Epidermal melanocyte (primary cell): ENCODE measurements around the gene LGALS7.
"Not testable (repeated sequence)": the region's sequence is repeated elsewhere in the genome, so short reads cannot be mapped to it uniquely, and the experiment has no call there.

Experiments
- DNase-seq: peaks from one replicate; pipeline ENCODE4 v3.0.0; 2011; ENCODE audit warnings: low spot score; ENCODE audit not compliant: insufficient read length

LGALS7 gene

DNA sequence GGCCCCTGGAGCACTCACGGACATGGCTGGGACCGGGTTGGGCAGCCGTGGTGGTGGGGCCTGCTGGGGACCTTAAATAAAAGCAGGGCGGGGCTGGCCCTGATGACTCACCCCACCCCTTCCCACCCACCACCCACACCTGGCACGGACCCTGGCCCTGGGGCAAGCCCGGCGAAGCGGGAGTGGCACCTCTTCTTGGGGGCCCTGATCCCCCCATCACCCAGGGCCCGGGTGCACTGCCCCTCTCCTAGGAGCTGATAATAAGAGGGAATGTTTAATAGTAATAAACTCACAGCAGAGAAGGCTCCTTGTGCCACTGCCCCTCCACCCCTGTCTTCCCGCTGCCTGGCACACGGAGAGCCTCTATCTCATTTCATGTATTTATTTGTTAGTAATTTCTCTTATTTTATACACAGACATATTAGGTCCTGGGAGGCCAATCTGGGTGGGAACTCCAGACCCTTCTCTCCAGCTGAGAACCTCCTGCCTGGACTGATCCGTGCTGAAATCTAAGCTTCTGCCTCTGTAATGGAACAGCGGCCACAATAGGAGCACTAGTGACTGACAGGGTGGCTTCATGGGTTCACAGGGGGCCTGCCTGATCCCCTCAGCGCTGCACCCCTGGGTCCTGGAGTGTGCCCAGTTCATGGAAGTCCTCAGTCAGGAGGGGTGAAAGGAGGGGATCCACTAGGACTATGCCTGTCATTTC lies at the start of gene LGALS7:
Gene LGALS7, minus strand, starts transcription at position 49 of the 709 bp plus-strand sequence. Its CDS starts 25 bp downstream, at position 24.
- no peak for DNase-seq

DNA sequence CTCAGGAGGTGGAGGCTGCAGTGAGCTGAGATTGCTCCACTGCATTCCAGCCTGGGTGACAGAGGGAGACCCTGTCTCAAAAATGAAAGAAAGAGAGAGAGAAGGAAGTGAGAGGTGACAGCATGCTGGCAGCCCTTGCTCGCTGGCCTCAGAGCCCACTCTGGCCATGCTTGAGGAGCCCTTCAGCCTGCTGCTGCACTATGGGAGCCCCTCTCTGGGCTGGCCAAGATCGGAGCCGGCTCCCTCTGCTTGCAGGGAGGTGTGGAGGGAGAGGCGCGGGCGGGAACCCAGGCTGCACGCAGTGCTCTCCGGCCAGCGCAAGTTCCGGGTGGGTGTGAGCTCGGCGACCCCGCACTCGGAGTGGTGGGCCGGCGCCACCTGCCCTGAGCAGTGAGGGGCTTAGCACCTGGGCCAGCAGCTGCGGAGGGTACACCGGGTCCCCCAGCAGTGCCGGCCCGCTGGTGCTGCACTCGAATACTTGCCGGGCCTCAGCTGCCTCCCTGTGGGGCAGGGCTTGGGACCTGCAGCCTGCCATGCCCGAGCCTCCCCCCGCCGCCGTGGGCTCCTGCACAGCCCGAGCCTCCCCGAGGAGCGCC lies 48.0 kb upstream of the LGALS7 start:
- not testable (repeated sequence) for DNase-seq

DNA sequence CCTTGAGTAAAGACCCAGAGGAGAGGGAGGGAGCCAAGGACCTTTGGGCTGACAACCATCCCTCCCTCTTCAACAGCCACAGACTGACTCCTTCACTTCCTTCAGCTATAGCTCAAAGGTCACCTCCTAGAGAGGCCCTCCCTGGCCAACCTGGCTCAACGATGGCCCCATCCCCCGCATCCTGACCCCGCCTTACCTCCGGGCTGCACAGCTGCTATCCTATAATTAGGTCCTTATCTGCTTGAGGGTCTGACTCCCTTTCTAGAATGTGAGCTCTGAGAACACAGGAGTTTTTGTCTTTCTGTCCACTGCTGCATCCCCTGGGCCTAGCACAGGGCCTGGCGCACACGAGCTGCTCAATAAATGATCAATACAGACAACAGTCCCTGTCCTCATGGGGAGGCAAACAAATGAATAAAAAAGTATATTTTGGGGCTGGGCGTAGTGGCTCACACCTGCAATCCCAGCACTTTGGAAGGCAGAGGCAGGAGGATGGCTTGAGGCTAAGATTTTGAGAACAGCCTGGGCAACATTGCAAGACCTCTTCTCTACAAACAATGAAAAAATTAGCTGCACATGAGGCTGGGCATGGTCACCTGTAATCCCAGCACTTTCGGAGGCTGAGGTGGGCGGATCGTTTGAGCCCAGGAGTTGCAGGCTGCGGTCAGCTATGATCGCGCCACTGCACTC lies 46.1 kb upstream of the LGALS7 start:
- no peak for DNase-seq

DNA sequence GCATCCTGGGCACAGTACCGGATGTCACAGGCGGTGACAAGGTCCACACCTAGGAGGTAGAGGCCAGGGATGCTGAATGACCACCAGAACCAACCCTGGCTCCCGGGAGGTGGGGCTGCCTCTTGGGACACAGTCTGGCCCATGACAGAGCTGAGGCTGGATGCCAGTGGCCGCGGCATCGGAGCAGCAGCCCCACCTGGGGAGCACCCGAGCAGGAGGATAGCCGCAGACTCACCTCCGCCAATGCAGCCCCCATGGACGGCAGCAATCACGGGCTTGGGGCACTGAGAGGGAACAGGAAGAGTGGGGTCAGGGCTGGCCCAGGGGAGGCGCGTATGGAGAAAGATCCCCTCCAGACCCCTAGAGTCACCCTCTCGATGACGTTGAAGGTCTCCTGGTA lies 43.8 kb upstream of the LGALS7 start:
- no peak for DNase-seq

DNA sequence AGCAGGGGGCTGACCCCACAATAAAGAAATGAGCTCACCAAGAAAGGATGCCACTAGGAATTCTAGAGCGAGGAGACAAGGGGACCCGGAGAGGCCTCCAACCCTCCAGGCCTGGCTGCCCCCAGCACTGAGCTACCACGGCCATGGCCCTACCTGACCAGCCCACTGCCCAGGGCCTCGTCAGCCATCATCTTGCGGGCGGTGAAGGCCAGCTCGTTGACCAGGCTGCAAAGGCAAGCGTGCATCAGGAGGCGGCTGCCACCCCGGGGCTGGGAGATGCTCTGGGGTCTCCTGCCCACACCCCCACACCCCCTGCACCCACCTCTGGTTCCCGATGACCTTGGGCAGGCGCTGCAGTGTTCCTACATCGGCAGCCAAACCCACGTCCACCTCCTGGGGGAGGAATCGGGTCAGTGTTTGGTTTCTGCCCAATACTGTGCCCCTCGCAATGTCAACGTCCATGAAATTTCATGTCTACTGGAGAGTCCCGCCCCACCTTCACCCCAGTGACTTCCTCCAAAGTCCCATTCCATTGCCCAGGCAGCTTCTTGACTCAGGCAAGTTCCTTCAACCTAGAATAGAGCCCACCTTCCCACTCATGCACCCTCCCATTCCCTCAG lies 42.9 kb upstream of the LGALS7 start:
- no peak for DNase-seq

DNA sequence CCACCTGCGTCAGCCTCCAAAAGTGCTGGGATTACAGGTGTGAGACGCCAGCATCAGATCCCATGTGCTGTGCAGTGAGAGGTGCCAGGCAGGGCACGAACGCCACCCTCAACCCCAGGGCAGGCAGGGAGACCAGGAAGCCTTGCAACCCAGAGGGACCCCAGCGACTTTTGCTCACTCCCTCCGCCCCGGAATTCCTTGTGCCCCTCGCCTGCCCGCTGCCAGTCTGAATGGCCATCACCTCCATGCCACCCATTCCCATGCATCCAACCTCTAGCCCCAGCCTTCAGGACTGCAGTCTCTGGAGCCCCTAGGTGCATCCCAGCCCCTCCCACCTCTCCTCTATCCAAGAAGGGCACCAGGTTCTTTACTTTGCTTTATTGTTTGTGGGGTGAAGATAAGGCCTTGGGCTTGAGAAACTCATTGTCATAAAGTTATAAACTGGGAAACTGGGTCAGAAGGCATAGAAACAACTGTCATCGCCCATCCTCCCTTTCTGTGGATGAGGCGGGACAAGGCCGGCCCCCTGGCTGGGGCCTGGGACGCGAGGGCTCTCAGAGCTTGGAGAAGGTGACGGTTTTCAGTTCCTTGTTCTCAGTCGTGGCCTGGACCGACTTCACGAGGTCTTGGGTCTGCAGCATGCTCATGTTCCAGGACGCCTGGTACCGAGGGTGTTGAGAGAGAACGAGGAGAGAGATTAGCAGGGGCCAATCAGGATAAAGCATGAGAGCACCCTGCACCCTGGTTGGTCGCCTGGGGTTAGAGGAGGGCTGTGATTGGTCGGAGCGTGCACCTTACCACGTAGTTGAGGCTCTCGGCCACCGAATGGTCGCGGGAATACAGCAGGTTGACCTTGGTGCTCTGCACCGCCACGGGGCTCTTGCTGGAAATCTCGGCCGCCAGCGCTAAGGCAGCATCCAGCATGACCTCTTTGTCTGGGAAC lies 42.0 kb upstream of the LGALS7 start:
- no peak for DNase-seq

DNA sequence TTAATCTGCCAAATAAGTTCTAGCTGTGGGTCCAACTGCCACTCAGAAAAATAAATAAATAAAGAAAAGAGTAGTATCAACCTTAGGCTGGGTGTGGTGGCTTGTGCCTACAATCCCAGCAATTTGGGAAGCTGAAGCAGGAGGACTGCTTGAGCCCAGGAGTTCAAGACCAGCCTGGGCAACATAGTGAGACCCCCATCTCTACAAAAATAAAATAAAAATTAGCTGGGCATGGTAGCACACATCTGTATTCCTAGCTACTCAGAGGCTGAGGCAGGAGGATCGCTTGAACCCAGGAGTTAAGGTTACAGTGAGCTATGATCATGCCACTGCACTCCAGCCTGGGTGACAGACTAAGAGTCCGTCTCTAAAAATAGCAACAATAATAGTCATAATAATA lies 40.6 kb upstream of the LGALS7 start:
- DNase-seq = not testable (repeated sequence)

DNA sequence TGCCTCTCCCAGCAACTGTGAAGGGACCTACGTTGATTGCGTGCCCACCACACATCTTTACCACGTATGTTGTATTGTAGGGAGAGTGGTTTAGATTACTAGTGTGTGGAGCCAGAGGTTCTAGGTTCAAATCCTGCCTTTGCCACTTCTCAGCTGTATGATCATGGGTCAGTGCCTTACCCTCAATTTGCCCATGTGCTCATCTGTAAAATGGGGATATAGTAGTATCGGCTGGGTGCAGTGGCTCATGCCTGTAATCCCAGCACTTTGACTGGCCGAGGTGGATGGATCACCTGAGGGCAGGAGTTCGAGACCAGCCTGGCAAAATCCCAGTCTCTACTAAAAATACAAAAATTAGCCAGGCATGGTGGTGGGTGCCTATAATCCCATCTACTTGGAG lies 40.0 kb upstream of the LGALS7 start:
- no peak for DNase-seq

DNA sequence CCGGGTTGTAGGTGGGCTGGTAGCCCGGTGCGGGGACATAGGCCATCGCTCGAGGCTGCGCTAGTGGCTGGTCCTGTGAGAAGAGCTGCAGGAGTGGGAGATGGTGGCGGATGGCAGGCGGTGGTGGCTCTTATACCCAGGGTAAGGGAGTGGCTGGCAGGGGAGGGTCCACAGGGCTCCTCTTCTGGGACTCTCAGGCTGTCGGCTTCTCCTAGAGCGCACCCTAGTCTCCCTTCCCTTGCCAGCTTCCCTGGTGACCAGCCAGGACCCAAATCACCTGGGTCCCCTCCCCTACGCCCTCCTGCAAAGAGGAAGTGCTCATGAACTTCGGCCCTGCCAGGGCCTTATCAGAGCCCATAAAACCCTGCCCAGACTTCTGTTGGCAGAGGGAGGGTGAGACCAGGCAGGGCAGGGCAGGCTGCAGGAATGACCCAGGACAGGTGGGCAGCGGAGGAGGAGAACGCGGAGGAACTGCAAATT lies 39.6 kb upstream of the LGALS7 start, which contains the start of gene LGALS4:
Gene LGALS4, minus strand, starts transcription at position 105 of the 480 bp plus-strand sequence. Its CDS starts 59 bp downstream, at position 46.
- DNase-seq = no peak

DNA sequence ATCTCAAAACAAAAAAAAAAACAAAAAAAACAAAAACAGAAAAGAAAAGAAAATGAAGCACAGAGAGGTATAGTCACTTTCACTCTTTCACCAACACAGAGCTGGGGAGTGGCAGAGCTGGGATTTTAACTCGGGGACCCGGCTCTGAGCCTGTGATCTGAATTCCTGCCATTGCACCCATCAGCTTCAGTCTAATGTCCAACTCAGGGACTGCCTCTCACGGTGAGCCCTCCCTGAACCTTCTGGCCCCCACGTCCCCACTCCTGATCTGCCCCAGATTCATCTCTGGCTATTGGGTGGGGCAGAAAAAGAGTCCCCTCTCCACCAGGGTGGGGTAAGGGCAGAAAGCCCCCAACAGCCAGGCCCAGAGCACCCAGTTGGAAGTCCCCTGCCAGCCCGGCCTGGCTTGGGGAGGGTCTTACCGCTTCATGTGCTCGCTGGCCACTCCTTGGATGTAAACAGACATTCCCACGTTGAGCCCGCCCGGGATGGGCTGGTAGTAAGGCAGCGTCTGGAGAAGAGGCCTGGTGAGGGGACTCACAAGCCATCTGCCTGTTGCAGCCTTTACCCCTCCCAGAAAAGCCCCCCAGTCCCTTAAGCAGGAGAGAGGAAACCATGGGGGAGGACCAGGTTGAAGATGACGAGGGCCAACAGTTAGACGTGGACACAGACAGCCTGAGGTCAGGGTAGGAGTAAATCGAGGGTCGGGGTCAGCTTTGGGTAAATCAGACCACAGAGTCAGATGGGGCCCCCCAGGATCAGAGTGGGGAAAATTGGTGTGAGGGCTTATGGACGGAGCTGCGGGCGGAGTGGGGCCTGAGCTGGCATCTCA lies 38.9 kb upstream of the LGALS7 start:
- no peak for DNase-seq

DNA sequence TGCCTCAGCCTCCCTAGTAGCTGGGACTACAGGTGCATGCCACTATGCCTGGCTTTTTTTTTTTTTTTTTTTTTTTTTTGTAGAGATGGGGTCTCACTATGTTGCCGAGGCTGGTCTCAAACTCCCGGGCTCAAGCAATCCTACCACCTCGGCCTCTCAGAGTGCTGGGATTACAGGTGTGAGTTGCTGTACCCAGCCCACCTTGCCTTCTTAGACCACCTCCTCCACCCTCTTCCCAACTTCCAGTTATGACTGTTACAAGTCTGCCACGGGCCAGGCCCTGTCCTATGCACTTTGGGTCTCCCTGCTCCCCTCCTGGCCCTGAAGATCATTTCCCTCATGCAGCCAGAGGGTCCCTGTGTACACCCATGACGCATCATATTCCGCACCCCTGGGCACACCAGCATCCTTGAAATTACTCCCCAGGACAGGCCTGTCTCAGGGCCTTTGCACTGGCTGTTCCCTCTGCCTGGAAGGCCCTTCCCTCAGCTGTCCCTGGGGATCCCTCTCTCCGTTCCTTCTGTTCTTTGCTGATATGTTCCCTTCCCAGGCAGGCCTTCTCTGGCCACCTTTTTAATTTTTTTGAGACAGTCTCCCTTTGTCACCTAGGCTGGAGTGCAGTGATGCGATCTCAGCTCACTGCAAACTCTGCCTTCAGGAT lies 36.4 kb upstream of the LGALS7 start:
- DNase-seq = no peak

DNA sequence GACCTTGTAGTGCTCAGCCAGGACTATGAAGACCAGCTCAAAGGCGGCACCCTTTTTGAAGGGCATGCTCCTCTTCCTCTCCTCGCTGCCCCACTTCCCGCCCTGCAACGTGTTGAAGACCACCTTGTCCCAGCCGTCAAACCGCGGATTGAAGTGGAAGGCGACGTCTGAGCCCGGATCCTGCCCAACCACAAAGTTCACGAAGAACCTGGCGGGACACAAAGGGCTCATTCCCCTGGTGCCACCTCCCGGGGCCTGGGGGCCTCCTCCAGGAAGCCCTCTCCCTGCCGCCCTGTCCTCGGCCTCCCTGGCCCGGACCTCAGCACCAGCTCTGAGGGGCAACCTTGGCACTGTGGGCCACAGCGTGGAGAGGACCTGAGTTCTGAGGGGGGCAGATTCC lies 35.4 kb upstream of the LGALS7 start:
- no peak for DNase-seq

DNA sequence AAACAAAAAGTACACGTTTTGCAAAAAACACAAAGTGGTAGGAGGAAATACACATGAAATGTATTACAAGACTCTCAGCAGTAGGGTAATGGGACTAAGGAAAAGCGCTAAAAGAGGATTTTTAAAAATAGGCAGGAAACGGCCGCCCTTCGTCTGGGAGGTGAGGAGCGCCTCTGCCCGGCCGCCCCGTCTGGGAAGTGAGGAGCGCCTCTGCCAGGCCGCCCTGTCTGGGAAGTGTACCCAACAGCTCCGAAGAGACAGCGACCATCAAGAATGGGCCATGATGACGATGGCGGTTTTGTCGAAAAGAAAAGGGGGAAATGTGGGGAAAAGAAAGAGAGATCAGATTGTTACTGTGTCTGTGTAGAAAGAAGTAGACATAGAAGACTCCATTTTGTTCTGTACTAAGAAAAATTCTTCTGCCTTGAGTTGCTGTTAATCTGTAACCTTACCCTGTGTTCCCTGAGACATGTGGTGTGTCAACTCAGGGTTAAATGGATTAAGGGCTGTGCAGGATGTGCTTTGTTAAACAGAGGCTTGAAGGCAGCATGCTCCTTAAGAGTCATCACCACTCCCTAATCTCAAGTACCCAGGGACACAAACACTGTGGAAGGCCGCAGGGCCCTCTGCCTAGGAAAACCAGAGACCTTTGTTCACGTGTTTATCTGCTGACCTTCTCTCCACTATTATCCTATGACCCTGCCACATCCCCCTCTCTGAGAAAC lies 34.2 kb upstream of the LGALS7 start:
- not testable (repeated sequence) for DNase-seq

DNA sequence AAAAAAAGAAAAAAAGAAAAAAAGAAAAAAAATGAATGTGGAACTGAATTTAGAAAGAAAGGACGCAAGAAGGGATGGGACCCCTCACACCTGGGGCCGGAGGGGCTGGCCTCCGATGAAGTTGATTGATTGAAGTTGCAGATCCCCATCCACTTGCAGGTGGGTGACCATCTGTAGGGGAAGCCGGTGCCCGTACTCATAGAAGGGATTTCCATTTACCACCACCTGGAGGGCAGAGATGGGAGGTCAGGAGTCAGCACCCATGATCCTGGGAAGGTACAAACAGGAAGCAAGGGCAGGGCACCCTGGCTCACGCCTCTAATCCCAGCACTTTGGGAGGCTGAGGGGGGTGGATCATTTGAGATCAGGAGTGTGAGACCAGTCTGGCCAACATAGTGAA lies 33.1 kb upstream of the LGALS7 start:
- DNase-seq = no peak

DNA sequence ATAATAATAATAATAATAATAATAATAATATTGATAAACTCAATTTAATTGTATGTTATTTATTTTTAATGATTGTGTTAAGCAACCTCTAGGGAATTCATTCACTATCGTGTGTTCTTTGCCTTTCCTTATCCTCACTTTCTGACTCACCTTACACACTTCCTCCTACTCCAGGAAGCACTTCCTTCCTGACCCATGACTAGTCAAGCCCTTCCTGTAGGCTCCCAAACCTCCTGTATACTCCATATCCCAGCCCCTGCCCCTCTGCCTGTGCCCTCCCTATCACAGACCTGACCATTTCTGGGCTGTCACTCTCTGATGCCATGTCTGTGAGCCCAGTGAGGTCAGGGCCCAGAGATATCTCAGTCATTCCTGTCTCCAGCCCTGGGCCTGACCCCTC lies 31.9 kb upstream of the LGALS7 start:
- DNase-seq = no peak

DNA sequence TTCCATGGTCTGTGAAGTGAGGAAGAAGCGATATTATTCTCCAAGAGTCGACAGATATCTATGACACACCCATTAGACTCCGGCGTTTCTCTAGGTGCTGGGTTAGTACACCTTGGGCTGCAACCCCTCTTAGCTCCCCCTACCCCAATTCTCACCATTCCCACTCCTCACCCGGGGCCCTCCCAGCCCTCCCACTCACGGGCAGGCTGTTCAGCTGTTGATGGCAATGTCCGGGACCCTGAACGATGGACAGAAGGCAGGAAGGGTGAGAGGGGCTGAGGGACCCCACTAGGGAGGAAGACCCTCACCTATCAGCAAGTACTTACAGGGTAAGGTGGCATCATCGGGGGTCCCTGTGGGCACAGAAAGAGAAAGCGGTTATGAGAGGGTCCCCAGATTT lies 30.2 kb upstream of the LGALS7 start:
- DNase-seq = no peak

DNA sequence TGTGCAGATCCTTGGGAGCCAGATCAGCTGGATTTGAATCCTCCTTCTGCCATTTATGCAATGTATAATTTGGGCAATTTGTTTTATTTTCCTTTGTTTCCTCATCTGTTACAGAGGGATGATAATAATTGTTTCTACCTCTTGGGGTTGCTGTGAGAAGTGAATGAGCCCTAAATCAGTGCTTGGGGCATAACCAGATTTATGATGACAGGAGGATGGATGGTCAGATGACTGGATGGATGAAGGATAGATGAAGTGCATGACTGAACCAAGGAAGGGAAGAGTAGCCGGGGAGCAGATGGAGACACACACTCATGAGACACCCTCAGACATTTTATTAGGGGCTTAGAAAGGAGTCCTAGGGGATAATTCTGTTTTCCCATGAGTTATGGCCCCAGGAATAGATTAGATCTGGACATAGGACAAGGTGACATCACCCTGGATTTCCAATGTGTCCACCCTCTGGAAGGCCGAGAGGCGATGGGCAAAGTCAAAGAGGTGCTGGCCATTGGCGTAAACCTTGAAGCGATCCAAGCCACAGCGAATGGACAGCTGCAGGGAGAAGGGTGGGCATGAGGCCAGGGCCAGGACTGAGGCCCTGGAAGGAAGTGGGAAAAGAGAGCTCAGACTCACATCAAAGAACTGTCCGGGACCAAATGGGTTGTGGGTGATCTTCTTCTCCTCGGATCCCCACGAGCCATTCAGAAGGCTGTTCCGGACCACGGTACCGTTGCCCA lies 28.2 kb upstream of the LGALS7 start:
- no peak for DNase-seq
